ENCODE measurements around the gene TCEA2. TPM values are rescaled to one million over a fixed set of nuclear protein-coding genes. Genes with fewer than 3 reads are reported as not detected.

TCEA2 gene
- total and polyA plus RNA-seq, 4 experiments from 2014 or later: 24.6 to 45.9 (median 35.6) TPM

DNA sequence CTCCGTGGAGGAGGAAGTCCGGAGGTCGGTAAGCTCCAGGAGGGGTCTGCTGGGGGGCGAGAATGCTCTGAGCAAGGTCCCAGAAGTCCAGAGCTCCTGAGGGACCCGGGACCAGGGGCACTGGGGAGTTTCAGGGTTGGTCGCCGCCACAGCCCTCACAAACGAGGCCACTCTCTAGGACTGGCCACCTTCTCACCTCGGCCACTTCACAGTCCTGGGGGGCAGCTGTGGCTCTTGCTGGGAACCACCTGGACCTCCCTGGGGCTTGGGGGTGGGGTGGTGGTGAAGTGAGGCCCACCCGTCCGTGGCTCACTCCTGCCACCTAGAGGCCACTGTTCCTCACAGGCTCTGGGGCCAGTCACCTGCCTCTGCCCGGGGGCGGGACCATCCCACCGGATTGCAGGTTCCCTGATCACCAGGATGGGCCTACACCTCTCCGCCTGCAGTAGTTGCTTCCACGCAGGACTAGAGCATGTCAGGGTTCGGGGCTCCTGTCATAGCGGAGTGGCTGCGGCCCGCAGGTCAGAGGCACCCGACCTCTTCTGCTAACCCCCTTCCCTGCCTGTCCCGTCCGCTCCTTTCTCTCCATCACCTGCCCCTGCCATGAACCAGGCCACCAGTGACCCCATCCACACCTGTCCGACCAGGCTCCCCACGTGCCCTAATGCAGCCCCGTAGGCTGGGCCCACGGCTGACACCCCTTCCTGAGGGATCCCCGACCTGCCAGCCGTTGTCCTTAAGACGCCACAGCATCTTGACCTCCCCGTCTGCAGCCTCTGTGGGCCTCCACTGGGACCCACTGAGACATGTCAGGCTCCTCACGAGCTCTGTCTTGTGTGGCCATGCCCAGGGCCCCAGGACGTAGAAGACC is 5.1 kb upstream of the TCEA2 start:
- peak overlapping the region in 1 of 7 donors; percentile 53 for H3K27ac Mint-ChIP-seq
- H3K4me1 Mint-ChIP-seq: peaks cover 3 to 20% (median 9%) of the 10 kb centered on the region in 4 donors
- no peak overlapping the region for H3K27ac ChIP-seq (ENCODE audit: low read depth, low read length)
- H3K36me3 ChIP-seq (ENCODE audit: insufficient read depth, low read length): no peaks in the 10 kb centered on the region
- H3K4me1 ChIP-seq (ENCODE audit: insufficient read depth, low read length): peaks cover 25% of the 10 kb centered on the region
- DNase-seq: peak; percentile 62 to 72 (median 69)
- no peak overlapping the region for H3K4me3 ChIP-seq (ENCODE audit: low read length in 2 of 2)
- peaks cover 6 to 14% of the 10 kb centered on the region in 2 donors for H3K27me3 Mint-ChIP-seq
- POLR2A ChIA-PET (ENCODE audit: partially characterized antibody): interaction anchor here (0.6 to 1.8 kb wide), 8 partner anchors 14 to 162 kb away, joined by 3 to 14 read pairs (median 4); partner anchors contain the start of genes LKAAEAR1, PRPF6 and SAMD10
- no peaks in the 10 kb centered on the region for H3K36me3 Mint-ChIP-seq
- intact Hi-C loops (cut with micrococcal nuclease): loop anchor here (1.0 kb wide), 1 partner anchor 19 kb away; no protein-coding TSS in a partner anchor
- H3K27me3 ChIP-seq (ENCODE audit: insufficient read depth, low read length): no peaks in the 10 kb centered on the region
- CTCF ChIA-PET (ENCODE audit: partially characterized antibody): interaction anchor here (0.7 to 11.2 kb wide), 11 partner anchors 9 to 193 kb away, joined by 3 to 133 read pairs (median 6); partner anchors contain the start of genes C20orf204, OPRL1, PRPF6 and RGS19
- peak overlapping the region in 7 of 8 donors; percentile 26 to 64 (median 49) for H3K4me3 Mint-ChIP-seq
- H3K9me3 Mint-ChIP-seq: no peaks in the 10 kb centered on the region
- no peaks in the 10 kb centered on the region for H3K9me3 ChIP-seq (ENCODE audit: control insufficient read depth in 1 of 2, low read length in 2 of 2)

DNA sequence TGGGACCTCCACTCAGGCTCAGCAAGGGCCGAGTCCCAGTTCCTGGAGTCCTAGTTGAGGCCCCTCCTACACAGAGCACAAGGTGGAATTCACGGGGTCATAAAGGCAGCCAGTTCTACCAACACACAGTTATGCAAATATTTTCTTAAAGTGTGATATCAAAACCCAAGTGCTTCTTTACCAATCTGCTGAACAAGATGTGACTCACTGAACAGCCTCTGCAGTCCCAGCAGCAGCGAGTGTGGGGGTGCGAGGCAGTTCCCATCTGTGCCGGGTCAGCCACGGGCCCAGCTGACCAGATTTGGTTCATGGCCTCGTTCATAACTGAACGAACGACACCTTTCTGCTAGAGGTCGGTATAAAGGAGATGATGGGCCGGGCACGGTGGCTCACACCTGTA is 4.5 kb upstream of the TCEA2 start:
- ChIA-PET CTCF (ENCODE audit: partially characterized antibody) (interaction anchor here (2.3 to 11.2 kb wide), 3 partner anchors 19 to 85 kb away, joined by 6 to 133 read pairs (median 47); partner anchors contain the start of genes C20orf204, PRPF6 and SAMD10), POLR2A (ENCODE audit: partially characterized antibody) (interaction anchor here (1.1 to 1.4 kb wide), 2 partner anchors 19 to 26 kb away, joined by 3 read pairs; partner anchors contain the start of gene LKAAEAR1)
- Histone ChIP-seq H3K27me3 (ENCODE audit: insufficient read depth, low read length) (no peaks in the 10 kb centered on the region), H3K36me3 (ENCODE audit: insufficient read depth, low read length) (no peaks in the 10 kb centered on the region), H3K27ac (ENCODE audit: low read depth, low read length) (no peak overlapping the region), H3K4me1 (ENCODE audit: insufficient read depth, low read length) (peaks cover 28% of the 10 kb centered on the region), H3K9me3 (ENCODE audit: control insufficient read depth in 1 of 2, low read length in 2 of 2) (no peaks in the 10 kb centered on the region), H3K4me3 (ENCODE audit: low read length in 2 of 2) (no peak overlapping the region)
- intact Hi-C loops (cut with micrococcal nuclease): no loop called here
- H3K9me3 Mint-ChIP-seq: no peaks in the 10 kb centered on the region
- peak overlapping the region in 1 of 8 donors; percentile 35 for H3K4me3 Mint-ChIP-seq
- DNase-seq: no peak
- H3K36me3 Mint-ChIP-seq: no peaks in the 10 kb centered on the region
- peaks cover 1 to 21% (median 10%) of the 10 kb centered on the region in 4 donors for H3K4me1 Mint-ChIP-seq
- no peak overlapping the region for H3K27ac Mint-ChIP-seq
- peaks cover 2 to 9% of the 10 kb centered on the region in 2 donors for H3K27me3 Mint-ChIP-seq

DNA sequence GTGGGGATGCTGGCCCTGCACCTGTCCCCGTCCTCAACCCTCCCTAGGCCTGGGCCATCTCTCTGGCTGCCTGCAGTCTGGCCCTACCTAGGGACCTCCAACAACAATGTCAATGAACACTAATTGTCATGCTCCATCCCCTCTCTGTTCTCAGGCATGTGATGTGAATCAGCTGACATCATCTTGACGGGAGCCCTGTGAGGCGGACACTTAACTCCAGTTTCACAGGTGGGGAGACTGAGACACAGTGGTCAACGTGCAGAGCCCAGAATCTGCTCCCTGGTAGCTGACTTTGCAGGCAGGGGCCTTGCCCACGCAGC is 762 bp upstream of the TCEA2 start:
- ChIA-PET POLR2A (ENCODE audit: partially characterized antibody) (interaction anchor here (0.9 to 2.3 kb wide), 11 partner anchors 9 to 524 kb away, joined by 3 to 29 read pairs (median 5); partner anchors contain the start of genes LIME1, LKAAEAR1, OPRL1 and PRPF6), CTCF (ENCODE audit: partially characterized antibody) (interaction anchor here (0.6 to 11.2 kb wide), 6 partner anchors 9 to 200 kb away, joined by 3 to 133 read pairs (median 3); partner anchors contain the start of genes C20orf204, OPRL1, PRPF6 and RGS19)
- DNase-seq: no peak
- peak overlapping the region in 2 of 8 donors; percentile 62 to 71 for H3K4me3 Mint-ChIP-seq
- H3K27me3 Mint-ChIP-seq: no peaks in the 10 kb centered on the region
- Histone ChIP-seq H3K4me3 (ENCODE audit: low read length in 2 of 2) (no peak overlapping the region), H3K27ac (ENCODE audit: low read depth, low read length) (peak overlapping the region; percentile 59), H3K4me1 (ENCODE audit: insufficient read depth, low read length) (peaks cover 58% of the 10 kb centered on the region), H3K9me3 (ENCODE audit: control insufficient read depth in 1 of 2, low read length in 2 of 2) (no peaks in the 10 kb centered on the region), H3K27me3 (ENCODE audit: insufficient read depth, low read length) (no peaks in the 10 kb centered on the region), H3K36me3 (ENCODE audit: insufficient read depth, low read length) (no peaks in the 10 kb centered on the region)
- H3K27ac Mint-ChIP-seq: peak overlapping the region in 3 of 7 donors; percentile 48 to 72 (median 57)
- peaks cover 20 to 48% (median 36%) of the 10 kb centered on the region in 4 donors for H3K4me1 Mint-ChIP-seq
- intact Hi-C loops (cut with micrococcal nuclease): loop anchor here (5.0 kb wide), 1 partner anchor 405 kb away; the partner anchor contains the start of gene RTEL1
- no peaks in the 10 kb centered on the region for H3K36me3 Mint-ChIP-seq
- H3K9me3 Mint-ChIP-seq: peaks cover 0 to 2% (median 0%) of the 10 kb centered on the region in 8 donors

DNA sequence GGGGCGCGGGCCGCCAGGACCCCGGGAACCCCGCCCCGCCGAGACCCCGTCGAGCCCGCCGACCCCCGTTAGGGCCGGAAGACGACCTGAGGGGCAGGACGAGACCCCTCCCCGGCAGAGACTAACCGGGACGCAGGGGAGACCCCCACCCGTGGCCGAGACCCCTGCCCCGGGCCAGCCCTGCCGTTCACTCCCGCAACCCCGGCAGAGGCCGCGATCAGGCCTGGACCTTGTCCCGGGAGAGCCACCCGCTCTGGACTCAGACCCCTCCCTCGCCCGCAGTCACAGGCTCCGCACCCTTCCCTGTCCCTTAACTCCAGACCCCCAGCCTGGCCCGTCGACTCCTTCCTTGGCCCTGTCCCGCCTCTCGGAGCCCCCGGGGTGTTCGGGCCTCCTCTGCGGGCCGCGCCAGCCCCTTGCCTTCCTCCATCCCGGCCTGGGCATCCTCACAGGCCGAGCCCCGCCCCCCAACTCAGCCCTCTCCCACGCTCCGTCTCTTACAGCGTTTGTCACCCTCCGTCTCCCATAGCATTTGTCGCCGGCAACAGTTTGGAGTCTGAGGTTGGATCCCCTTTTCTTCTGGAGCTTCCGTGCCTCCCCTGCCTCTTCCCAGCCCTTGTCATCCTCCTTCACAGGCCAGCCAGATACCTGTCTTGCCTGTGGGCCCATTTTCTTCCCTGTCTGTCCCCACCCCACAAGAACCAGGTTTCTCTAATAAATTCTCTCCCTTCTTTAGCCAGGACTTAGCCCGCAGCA is 569 bp downstream of the TCEA2 start:
- ChIA-PET POLR2A (ENCODE audit: partially characterized antibody) (interaction anchor here (1.0 to 3.6 kb wide), 11 partner anchors 10 to 107 kb away, joined by 3 to 29 read pairs (median 5); partner anchors contain the start of genes OPRL1, PRPF6, RGS19 and UCKL1), CTCF (ENCODE audit: partially characterized antibody) (interaction anchor here (1.0 to 11.2 kb wide), 4 partner anchors 24 to 201 kb away, joined by 3 to 133 read pairs (median 25); partner anchors contain the start of genes C20orf204, PRPF6 and SAMD10)
- intact Hi-C loops (cut with micrococcal nuclease): loop anchor here (1.0 to 5.0 kb wide), 4 partner anchors 15 to 406 kb away; partner anchors contain the start of genes PRPF6, RTEL1 and UCKL1
- peak overlapping the region; percentile 59 for H3K27ac ChIP-seq (ENCODE audit: low read depth, low read length)
- H3K27me3 ChIP-seq (ENCODE audit: insufficient read depth, low read length): no peaks in the 10 kb centered on the region
- no peak for DNase-seq
- H3K4me1 ChIP-seq (ENCODE audit: insufficient read depth, low read length): peaks cover 57% of the 10 kb centered on the region
- H3K4me3 Mint-ChIP-seq: peak overlapping the region; percentile 80 to 93 (median 88)
- no peaks in the 10 kb centered on the region for H3K36me3 ChIP-seq (ENCODE audit: insufficient read depth, low read length)
- peak overlapping the region; percentile 49 to 92 (median 86) for H3K27ac Mint-ChIP-seq
- H3K36me3 Mint-ChIP-seq: no peaks in the 10 kb centered on the region
- peak overlapping the region in 1 of 2 donors; percentile 57 for H3K4me3 ChIP-seq (ENCODE audit: low read length in 2 of 2)
- H3K9me3 Mint-ChIP-seq: peaks cover 0 to 2% (median 0%) of the 10 kb centered on the region in 8 donors
- H3K27me3 Mint-ChIP-seq: no peaks in the 10 kb centered on the region
- H3K9me3 ChIP-seq (ENCODE audit: control insufficient read depth in 1 of 2, low read length in 2 of 2): no peaks in the 10 kb centered on the region
- peaks cover 21 to 47% (median 35%) of the 10 kb centered on the region in 4 donors for H3K4me1 Mint-ChIP-seq

DNA sequence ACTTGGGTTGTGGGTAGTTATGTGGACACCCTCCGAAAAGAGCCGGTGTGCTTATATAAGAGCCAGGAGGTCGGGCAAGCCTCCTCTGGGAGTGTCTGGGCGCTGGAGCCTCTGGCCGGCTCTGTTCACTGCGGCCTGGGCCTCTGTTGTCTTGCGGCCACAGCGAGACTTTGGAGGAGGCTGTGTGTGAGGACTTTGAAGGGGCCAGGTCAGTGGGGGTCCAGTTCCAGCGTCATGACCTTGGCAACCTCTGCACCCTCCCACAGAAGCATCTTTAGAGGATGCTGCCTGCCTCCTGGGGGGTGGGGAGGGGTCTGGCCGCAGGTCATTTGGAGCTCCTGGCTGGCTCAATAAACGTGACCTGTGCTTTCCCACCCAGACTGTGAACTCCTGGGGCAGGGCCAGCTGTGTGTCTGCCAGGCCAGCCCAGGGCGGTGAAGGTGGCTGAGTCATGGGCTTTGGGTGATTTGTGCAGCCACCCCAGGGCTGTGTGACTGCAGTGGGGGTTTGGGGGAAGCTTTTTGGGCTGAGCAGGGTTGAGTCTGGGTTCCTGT is 1.2 kb downstream of the TCEA2 start:
- Mint-ChIP-seq H3K27ac (peak overlapping the region in 6 of 7 donors; percentile 49 to 92 (median 87)), H3K9me3 (peaks cover 0 to 2% (median 0%) of the 10 kb centered on the region in 8 donors), H3K4me1 (peaks cover 21 to 52% (median 35%) of the 10 kb centered on the region in 4 donors), H3K27me3 (no peaks in the 10 kb centered on the region), H3K4me3 (peak overlapping the region; percentile 80 to 93 (median 88)), H3K36me3 (no peaks in the 10 kb centered on the region)
- Histone ChIP-seq H3K4me3 (ENCODE audit: low read length in 2 of 2) (no peak overlapping the region), H3K27me3 (ENCODE audit: insufficient read depth, low read length) (no peaks in the 10 kb centered on the region), H3K27ac (ENCODE audit: low read depth, low read length) (no peak overlapping the region), H3K9me3 (ENCODE audit: control insufficient read depth in 1 of 2, low read length in 2 of 2) (no peaks in the 10 kb centered on the region), H3K36me3 (ENCODE audit: insufficient read depth, low read length) (no peaks in the 10 kb centered on the region), H3K4me1 (ENCODE audit: insufficient read depth, low read length) (peaks cover 61% of the 10 kb centered on the region)
- ChIA-PET POLR2A (ENCODE audit: partially characterized antibody) (interaction anchor here (0.7 to 3.6 kb wide), 5 partner anchors 9 to 84 kb away, joined by 3 to 27 read pairs (median 4); partner anchors contain the start of genes LKAAEAR1 and PRPF6), CTCF (ENCODE audit: partially characterized antibody) (interaction anchor here (1.1 kb wide), 1 partner anchor 26 kb away, joined by 4 read pairs; no protein-coding TSS in a partner anchor)
- no peak for DNase-seq
- intact Hi-C loops (cut with micrococcal nuclease): loop anchor here (5.0 kb wide), 1 partner anchor 407 kb away; the partner anchor contains the start of gene RTEL1
